ENCODE results near the gene KBTBD8.

The KBTBD8 gene

DNA sequence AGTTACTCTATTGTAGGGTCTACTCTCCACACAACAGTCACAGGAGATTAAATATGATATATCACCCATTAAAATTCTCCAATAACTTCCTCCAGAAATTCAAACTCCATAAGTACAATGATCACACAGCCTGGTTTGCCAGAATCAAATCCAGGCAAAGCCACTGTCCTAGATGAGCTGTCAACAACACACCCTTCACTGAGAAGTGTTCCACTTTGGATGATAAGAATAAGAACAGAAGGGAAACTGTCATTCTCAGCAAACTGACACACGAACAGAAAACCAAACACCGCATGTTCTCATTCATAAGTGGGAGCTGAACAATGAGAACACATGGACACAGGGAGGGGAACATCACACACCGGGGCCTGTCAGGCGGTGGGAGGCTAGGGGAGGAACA is 41.4 kb upstream of the KBTBD8 start:
- no peaks in the 10 kb centered on the region for H3K4me1 ChIP-seq
- H3K27me3 ChIP-seq = peaks cover 27% of the 10 kb centered on the region
- no peak overlapping the region for H3K4me3 ChIP-seq (ENCODE audit: low read depth, low read length)
- no peak for DNase-seq
- TF ChIP-seq, protein P1, sequence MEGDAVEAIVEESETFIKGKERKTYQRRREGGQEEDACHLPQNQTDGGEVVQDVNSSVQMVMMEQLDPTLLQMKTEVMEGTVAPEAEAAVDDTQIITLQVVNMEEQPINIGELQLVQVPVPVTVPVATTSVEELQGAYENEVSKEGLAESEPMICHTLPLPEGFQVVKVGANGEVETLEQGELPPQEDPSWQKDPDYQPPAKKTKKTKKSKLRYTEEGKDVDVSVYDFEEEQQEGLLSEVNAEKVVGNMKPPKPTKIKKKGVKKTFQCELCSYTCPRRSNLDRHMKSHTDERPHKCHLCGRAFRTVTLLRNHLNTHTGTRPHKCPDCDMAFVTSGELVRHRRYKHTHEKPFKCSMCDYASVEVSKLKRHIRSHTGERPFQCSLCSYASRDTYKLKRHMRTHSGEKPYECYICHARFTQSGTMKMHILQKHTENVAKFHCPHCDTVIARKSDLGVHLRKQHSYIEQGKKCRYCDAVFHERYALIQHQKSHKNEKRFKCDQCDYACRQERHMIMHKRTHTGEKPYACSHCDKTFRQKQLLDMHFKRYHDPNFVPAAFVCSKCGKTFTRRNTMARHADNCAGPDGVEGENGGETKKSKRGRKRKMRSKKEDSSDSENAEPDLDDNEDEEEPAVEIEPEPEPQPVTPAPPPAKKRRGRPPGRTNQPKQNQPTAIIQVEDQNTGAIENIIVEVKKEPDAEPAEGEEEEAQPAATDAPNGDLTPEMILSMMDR (IDR thresholded peaks at IDR 0.05; ENCODE audit: low read depth, low read length) = no peak
- H3K9me3 ChIP-seq = no peaks in the 10 kb centered on the region
- H3K36me3 ChIP-seq = no peaks in the 10 kb centered on the region

- DNase-seq = no peak
Observed at GRCh38 chr3:66957367-66957766, 40.7 kb upstream of the KBTBD8 start.

DNA sequence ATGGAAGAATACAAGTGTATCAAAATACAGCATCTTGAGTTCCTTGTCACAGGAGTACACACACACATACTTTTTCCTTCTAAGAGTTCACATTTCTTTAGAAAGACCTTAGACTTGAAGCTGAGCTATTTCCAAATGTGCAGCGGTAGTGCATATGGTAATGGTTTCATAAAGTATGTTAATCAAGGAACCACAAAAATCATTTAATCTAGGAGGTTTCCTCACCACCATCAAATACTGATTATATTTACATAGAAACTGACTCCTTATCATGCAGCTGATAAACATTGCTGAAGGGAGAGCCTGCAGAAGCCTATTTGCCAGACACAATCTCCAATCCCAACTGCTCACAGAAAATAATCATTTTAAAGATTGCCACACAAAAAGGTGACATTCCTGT is 40.0 kb upstream of the KBTBD8 start:
- Histone ChIP-seq H3K4me3 (ENCODE audit: low read depth, low read length) (no peak overlapping the region), H3K27me3 (peaks cover 24% of the 10 kb centered on the region), H3K9me3 (no peaks in the 10 kb centered on the region), H3K4me1 (no peaks in the 10 kb centered on the region), H3K36me3 (no peaks in the 10 kb centered on the region)
- TF ChIP-seq, protein P1 (IDR thresholded peaks at IDR 0.05; ENCODE audit: low read depth, low read length) = no peak
- no peak for DNase-seq

More at GRCh38 chr3:66957367-66957766, 40.7 kb upstream of the KBTBD8 start:
- Histone ChIP-seq H3K4me3 (ENCODE audit: low read depth, low read length) (no peak overlapping the region), H3K27me3 (peaks cover 27% of the 10 kb centered on the region), H3K36me3 (no peaks in the 10 kb centered on the region), H3K4me1 (no peaks in the 10 kb centered on the region), H3K9me3 (no peaks in the 10 kb centered on the region)
- TF ChIP-seq, protein P1 (IDR thresholded peaks at IDR 0.05; ENCODE audit: low read depth, low read length) = no peak

GRCh38 chr3:66962664-66963063 is 35.4 kb upstream of the KBTBD8 start:
- Histone ChIP-seq H3K27me3 (peaks cover 26% of the 10 kb centered on the region), H3K4me1 (no peaks in the 10 kb centered on the region), H3K9me3 (no peaks in the 10 kb centered on the region), H3K4me3 (ENCODE audit: low read depth, low read length) (no peak overlapping the region), H3K36me3 (no peaks in the 10 kb centered on the region)
- TF ChIP-seq, protein P1 (IDR thresholded peaks at IDR 0.05; ENCODE audit: low read depth, low read length) = no peak
- DNase-seq = no peak

- H3K27me3 ChIP-seq = peaks cover 37% of the 10 kb centered on the region
Observed at GRCh38 chr3:66971245-66971644, 26.9 kb upstream of the KBTBD8 start.

DNA sequence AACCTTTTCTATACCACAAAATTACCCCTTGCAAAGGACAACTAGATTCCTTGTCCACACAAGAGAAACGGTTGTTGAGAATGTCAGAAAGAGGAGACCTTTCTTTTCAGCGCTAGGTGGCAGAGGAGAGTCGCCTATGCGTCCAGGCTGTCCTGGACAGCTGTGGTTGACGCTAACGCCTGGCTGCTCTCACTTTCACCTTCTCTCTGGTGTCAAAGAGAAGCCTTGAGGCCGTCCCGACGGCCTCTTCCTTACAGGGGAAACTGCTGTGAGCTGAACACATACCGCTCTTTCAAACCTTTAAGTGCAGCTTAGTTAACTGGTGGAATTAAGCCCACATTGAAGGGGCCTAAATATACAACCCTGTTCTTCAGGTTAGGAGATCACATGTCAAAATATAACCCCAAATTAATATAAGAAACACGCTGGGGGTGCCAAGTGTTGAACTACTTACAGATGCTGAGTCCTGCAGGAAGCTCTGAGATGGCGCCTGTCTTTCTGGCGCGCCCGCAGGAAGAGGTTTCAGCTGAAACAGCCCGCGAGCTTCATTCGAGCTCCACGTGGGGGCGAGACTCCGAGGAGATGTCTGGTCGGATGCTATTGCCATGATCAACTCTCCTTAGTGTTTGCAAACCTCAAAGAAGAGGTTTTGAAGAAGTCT is 26.1 kb upstream of the KBTBD8 start:
- Histone ChIP-seq H3K4me3 (ENCODE audit: low read depth, low read length) (peak overlapping the region; percentile 52), H3K36me3 (no peaks in the 10 kb centered on the region), H3K4me1 (no peaks in the 10 kb centered on the region), H3K9me3 (no peaks in the 10 kb centered on the region), H3K27me3 (peaks cover 34% of the 10 kb centered on the region)
- TF ChIP-seq, protein P1 (IDR thresholded peaks at IDR 0.05; ENCODE audit: low read depth, low read length) = peak; percentile 91
- DNase-seq = peak; percentile 75

More at GRCh38 chr3:66971245-66971644, 26.9 kb upstream of the KBTBD8 start:
- no peaks in the 10 kb centered on the region for H3K9me3 ChIP-seq
- H3K4me1 ChIP-seq = no peaks in the 10 kb centered on the region
- no peak for DNase-seq
- no peak overlapping the region for H3K4me3 ChIP-seq (ENCODE audit: low read depth, low read length)
- no peaks in the 10 kb centered on the region for H3K36me3 ChIP-seq
- TF ChIP-seq, protein P1 (IDR thresholded peaks at IDR 0.05; ENCODE audit: low read depth, low read length) = no peak
